Measurements from ENCODE around the gene FAF1. TPM values are rescaled to one million over a fixed set of nuclear protein-coding genes. Genes with fewer than 3 reads are reported as not detected.

FAF1 gene
- total RNA-seq, 1 experiment from 2014 or later, result 109 TPM

GRCh38 chr1:50553921-50554320 is 406.1 kb downstream of the FAF1 start:
- H3K4me3 ChIP-seq (ENCODE audit: low read depth, low read length, poor library complexity, severe bottlenecking), result no peak overlapping the region
- POLR2A ChIA-PET (ENCODE audit: low non-redundant PET), result no interaction called here
- CTCF ChIA-PET, result no interaction called here
- TF ChIP-seq EZH2 (IDR thresholded peaks at IDR 0.05; ENCODE audit: borderline replicate concordance, low read depth, low read length, poor library complexity, severe bottlenecking) (no peak), CTCF (conservative IDR thresholded peaks at IDR 0.05; ENCODE audit: low read depth, low read length) (no peak)
- no peaks in the 10 kb centered on the region for H3K27me3 ChIP-seq (replicated peaks; ENCODE audit: insufficient read depth, low read depth, low read length, poor library complexity)
- H3K9me3 ChIP-seq (ENCODE audit: low read depth, low read length, poor library complexity, severe bottlenecking), result no peaks in the 10 kb centered on the region
- H3K4me1 ChIP-seq (ENCODE audit: insufficient read depth, low read length, poor library complexity, severe bottlenecking), result peaks cover 4% of the 10 kb centered on the region
- intact Hi-C loops (cut with micrococcal nuclease; ENCODE audit: unreplicated experiment), result no loop called here
- H3K27ac ChIP-seq (ENCODE audit: low read depth, low read length, poor library complexity, severe bottlenecking), result no peak overlapping the region
- no TSS peak for BruUV-seq (replicated peaks)
- no peaks in the 10 kb centered on the region for H3K36me3 ChIP-seq (ENCODE audit: insufficient read depth, low read length, poor library complexity, severe bottlenecking)
- no peak for DNase-seq (ENCODE audit: low spot score)

GRCh38 chr1:50548243-50548642 is 411.8 kb downstream of the FAF1 start:
- intact Hi-C loops (cut with micrococcal nuclease; ENCODE audit: unreplicated experiment), result no loop called here
- TF ChIP-seq EZH2 (IDR thresholded peaks at IDR 0.05; ENCODE audit: borderline replicate concordance, low read depth, low read length, poor library complexity, severe bottlenecking) (no peak), CTCF (conservative IDR thresholded peaks at IDR 0.05; ENCODE audit: low read depth, low read length) (no peak)
- no peak for DNase-seq (ENCODE audit: low spot score)
- POLR2A ChIA-PET (ENCODE audit: low non-redundant PET), result no interaction called here
- Histone ChIP-seq H3K4me1 (ENCODE audit: insufficient read depth, low read length, poor library complexity, severe bottlenecking) (no peaks in the 10 kb centered on the region), H3K27ac (ENCODE audit: low read depth, low read length, poor library complexity, severe bottlenecking) (no peak overlapping the region), H3K4me3 (ENCODE audit: low read depth, low read length, poor library complexity, severe bottlenecking) (no peak overlapping the region), H3K36me3 (ENCODE audit: insufficient read depth, low read length, poor library complexity, severe bottlenecking) (no peaks in the 10 kb centered on the region), H3K9me3 (ENCODE audit: low read depth, low read length, poor library complexity, severe bottlenecking) (no peaks in the 10 kb centered on the region), H3K27me3 (replicated peaks; ENCODE audit: insufficient read depth, low read depth, low read length, poor library complexity) (no peaks in the 10 kb centered on the region)
- BruUV-seq (replicated peaks), result no TSS peak
- CTCF ChIA-PET, result no interaction called here

GRCh38 chr1:50542362-50542761 is 417.7 kb downstream of the FAF1 start:
- H3K4me3 ChIP-seq (ENCODE audit: low read depth, low read length, poor library complexity, severe bottlenecking), result no peak overlapping the region
- H3K9me3 ChIP-seq (ENCODE audit: low read depth, low read length, poor library complexity, severe bottlenecking), result no peaks in the 10 kb centered on the region
- H3K27me3 ChIP-seq (replicated peaks; ENCODE audit: insufficient read depth, low read depth, low read length, poor library complexity), result no peaks in the 10 kb centered on the region
- POLR2A ChIA-PET (ENCODE audit: low non-redundant PET), result no interaction called here
- TF ChIP-seq CTCF (conservative IDR thresholded peaks at IDR 0.05; ENCODE audit: low read depth, low read length), result no peak
- no peak for TF ChIP-seq EZH2 (IDR thresholded peaks at IDR 0.05; ENCODE audit: borderline replicate concordance, low read depth, low read length, poor library complexity, severe bottlenecking)
- H3K36me3 ChIP-seq (ENCODE audit: insufficient read depth, low read length, poor library complexity, severe bottlenecking), result no peaks in the 10 kb centered on the region
- H3K4me1 ChIP-seq (ENCODE audit: insufficient read depth, low read length, poor library complexity, severe bottlenecking), result no peaks in the 10 kb centered on the region
- intact Hi-C loops (cut with micrococcal nuclease; ENCODE audit: unreplicated experiment), result no loop called here
- CTCF ChIA-PET, result no interaction called here
- no peak for DNase-seq (ENCODE audit: low spot score)
- BruUV-seq (replicated peaks), result no TSS peak
- no peak overlapping the region for H3K27ac ChIP-seq (ENCODE audit: low read depth, low read length, poor library complexity, severe bottlenecking)
